Epithelial cell of proximal tubule (primary cell): ENCODE data around the gene GABPB2. TPM values are rescaled to one million over a fixed set of nuclear protein-coding genes. Genes with fewer than 3 reads are reported as not detected.

Source experiments
- DNase-seq: peaks from one replicate; pipeline ENCODE4 v3.0.0-alpha.2; 2011; ENCODE audit warnings: low read depth
- H3K4me3 ChIP-seq: 2 replicates; pipeline ENCODE4 v1.5.1; 2011; ENCODE audit warnings: low read depth, mild to moderate bottlenecking, low read length
- total RNA-seq: library from RNA; depleted of rRNA; stranded (reverse); fragments of >200 nt; gene quantifications from 2 replicates; pipeline ENCODE4 v1.2.3, GENCODE V29; 2015
- TF ChIP-seq, protein P1 (sequence below): conservative IDR thresholded peaks from 2 replicates; pipeline ENCODE4 v1.5.1; 2012; ENCODE audit warnings: low read depth, mild to moderate bottlenecking, low read length

GABPB2 gene
- total RNA-seq, 1 donor from 2014 or later: 5.4 TPM

GRCh38 chr1:151059109-151060006 lies 11.2 kb upstream of the GABPB2 start, which contains the start of gene CDC42SE1:
Gene CDC42SE1, minus strand, starts transcription at chr1:151059622. Its CDS starts 3,892 bp downstream, at chr1:151055730.
- TF ChIP-seq, protein P1, sequence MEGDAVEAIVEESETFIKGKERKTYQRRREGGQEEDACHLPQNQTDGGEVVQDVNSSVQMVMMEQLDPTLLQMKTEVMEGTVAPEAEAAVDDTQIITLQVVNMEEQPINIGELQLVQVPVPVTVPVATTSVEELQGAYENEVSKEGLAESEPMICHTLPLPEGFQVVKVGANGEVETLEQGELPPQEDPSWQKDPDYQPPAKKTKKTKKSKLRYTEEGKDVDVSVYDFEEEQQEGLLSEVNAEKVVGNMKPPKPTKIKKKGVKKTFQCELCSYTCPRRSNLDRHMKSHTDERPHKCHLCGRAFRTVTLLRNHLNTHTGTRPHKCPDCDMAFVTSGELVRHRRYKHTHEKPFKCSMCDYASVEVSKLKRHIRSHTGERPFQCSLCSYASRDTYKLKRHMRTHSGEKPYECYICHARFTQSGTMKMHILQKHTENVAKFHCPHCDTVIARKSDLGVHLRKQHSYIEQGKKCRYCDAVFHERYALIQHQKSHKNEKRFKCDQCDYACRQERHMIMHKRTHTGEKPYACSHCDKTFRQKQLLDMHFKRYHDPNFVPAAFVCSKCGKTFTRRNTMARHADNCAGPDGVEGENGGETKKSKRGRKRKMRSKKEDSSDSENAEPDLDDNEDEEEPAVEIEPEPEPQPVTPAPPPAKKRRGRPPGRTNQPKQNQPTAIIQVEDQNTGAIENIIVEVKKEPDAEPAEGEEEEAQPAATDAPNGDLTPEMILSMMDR: peak; percentile 58
- DNase-seq: no peak
- peak within 1 kb of the TSS; percentile 76 for H3K4me3 ChIP-seq

GRCh38 chr1:151060007-151060656 lies 10.4 kb upstream of the GABPB2 start, which contains the start of gene MLLT11:
Gene MLLT11, plus strand, starts transcription at chr1:151060397. Its CDS starts 6,828 bp downstream, at chr1:151067225.
- peak within 1 kb of the TSS; percentile 76 for H3K4me3 ChIP-seq
- DNase-seq: no peak
- TF ChIP-seq, protein P1: peak; percentile 7

DNA sequence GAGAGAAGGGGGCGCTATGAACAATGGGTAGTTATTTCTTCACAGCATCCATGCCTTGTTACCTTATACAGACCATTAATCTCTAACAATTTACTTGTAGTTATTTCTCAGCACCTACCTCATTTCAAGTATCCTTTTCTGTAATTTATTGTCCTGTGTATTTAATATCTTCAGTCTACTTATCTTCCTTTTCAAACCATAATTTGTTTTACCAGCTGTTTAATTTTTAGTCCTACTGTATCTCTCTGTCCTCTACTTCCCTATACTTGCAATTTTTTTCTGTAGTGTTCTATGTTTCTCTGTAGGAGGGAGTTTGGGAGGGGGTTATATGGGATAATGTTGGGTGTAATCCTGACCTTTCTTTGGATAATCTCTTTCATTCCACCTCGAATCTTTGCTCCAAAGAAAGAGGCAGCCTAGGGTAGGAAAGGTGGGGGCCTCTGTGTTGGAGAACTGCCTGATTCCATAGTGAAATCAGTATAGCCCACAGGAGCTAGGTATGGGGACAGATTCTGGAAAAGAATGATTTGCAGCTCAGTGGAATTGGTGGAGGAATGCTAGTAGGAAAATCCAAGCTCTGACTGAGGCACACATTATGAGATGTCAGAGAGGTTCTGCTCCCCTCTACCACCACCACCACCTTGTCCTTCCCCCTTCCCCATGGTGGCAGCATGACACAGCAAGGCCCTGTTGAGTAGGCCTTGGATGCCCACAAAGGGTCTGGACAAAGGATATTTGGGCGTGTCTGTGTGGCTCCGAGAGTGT lies 9.7 kb upstream of the GABPB2 start:
- TF ChIP-seq, protein P1: no peak
- H3K4me3 ChIP-seq: peak overlapping the region; percentile 76
- DNase-seq: no peak

DNA sequence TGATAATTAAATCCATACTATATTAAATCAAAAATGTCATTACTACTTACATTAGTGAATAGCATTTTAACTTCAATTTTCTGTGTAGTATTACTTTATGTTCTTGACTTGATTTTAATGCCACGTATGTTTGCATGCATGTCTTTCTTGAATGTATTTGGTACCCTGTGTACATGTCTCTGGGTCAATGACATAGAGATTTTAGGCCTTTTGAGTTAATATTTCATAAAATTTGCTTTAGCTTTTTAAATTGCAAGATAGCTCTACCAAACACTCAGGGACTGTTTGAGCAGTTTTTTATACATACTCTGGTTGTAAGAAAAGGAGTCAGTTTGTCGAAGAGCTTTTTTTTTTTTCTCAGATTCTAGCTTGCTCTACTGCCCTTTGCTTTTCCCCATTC lies 8.9 kb upstream of the GABPB2 start:
- TF ChIP-seq, protein P1: no peak
- DNase-seq: no peak
- peak overlapping the region; percentile 76 for H3K4me3 ChIP-seq

DNA sequence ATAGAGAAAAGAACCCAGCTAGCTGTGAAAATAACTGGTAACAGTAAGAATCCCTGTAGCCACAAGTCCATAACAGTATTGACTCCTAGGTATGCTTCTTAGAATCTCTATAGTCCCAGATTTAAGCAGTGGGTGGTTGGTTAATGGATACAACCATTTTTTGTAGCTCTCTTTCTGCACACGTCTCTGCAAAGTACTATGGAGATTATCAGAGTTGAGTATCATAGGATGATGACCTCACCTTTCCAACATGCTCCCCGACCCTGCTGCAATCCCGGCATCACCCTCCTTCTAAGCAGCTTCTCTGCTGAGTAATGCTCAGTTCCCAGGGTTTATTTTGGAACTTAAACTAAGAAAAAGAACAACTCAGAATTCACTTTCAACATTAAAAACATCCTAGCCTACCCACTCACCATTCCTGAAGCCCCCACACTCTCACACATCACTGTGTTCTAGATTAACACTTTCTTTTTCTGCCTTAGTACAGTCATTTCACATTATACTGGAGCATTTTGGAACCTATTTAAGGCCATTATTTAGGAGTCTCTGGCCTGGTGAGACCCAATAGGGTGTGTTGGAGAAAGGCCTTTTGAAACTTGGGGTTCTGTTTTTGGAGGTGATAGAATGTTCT lies 7.7 kb upstream of the GABPB2 start:
- no peak for DNase-seq
- TF ChIP-seq, protein P1: no peak
- H3K4me3 ChIP-seq: no peak overlapping the region

DNA sequence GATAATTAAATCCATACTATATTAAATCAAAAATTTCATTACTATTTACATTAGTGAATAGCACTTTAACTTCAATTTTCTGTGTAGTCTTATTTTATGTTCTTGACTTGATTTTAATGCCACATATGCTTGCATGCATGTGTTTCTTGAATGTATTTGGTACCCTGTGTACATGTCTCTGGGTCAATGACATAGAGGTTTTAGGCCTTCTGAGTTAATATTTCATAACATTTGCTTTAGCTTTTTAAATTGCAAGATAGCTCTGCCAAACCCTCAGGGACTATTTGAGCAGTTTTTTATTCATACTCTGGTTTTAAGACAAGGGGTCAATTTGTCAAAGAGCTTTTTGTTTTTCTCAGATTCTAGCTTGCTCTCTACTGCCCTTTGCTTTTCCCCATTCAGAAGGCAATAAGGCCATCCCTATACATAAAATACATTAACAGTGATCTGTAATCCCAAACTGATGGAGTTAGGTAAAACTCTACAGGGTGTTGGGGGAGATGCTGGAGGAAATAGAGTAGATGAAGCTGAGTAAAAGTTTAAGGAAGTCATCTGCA lies 5.4 kb upstream of the GABPB2 start:
- TF ChIP-seq, protein P1: no peak
- no peak overlapping the region for H3K4me3 ChIP-seq
- no peak for DNase-seq
